IPS-18a (cell line): ENCODE measurements around the gene SPTBN4.
"Not testable (repeated sequence)": the region's sequence is repeated elsewhere in the genome, so short reads cannot be mapped to it uniquely, and the experiment has no call there.

Experiments used
- H3K27ac ChIP-seq: one replicate; pipeline ENCODE4 v1.5.1; 2013; ENCODE audit warnings: low read length
- H3K27me3 ChIP-seq: one replicate; pipeline ENCODE4 v1.6.1; 2013; ENCODE audit warnings: mild to moderate bottlenecking, low read length; ENCODE audit not compliant: control insufficient read depth, insufficient read depth
- H3K36me3 ChIP-seq: one replicate; pipeline ENCODE4 v1.6.1; 2013; ENCODE audit warnings: low read depth, low read length; ENCODE audit not compliant: control insufficient read depth
- H3K4me1 ChIP-seq: one replicate; pipeline ENCODE4 v1.6.1; 2013; ENCODE audit warnings: low read depth, low read length; ENCODE audit not compliant: control insufficient read depth
- H3K4me3 ChIP-seq: one replicate; pipeline ENCODE4 v1.5.1; 2013; ENCODE audit warnings: low read length
- H3K9ac ChIP-seq: one replicate; pipeline ENCODE4 v1.6.1; 2013; ENCODE audit warnings: mild to moderate bottlenecking, low read length, moderate library complexity
- H3K9me3 ChIP-seq: one replicate; pipeline ENCODE4 v1.6.1; 2013; ENCODE audit warnings: low read depth, low read length; ENCODE audit not compliant: control insufficient read depth

The SPTBN4 gene

DNA sequence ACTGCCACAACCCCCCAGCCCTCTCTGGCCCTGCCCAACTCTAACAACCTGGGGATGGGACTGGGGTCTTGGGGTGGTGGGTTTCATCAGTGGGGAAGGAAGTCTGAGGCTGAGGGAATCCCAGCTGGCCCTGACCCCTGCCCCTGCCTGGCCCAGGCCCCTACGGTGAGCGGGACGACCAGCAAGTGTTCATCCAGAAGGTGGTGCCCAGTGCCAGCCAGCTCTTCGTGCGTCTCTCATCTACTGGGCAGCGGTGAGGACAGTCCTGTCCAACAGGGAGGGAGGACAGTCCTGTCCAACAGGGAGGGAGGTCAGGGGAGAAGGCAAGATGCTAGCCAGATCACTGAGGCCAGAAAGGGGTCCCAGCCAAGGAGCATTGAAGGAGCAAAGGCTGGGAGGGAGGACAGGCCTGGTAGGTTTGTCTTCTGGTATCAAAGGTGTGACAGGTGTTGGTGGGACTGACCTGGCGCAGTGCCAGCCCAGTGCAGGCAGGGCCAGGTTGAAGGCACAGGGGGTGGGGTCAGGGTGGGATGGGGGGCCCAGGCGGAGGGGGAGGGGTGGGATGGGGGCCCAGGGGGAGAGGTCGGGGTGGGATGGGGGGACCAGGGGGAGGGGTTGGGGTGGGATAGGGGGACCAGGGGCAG is 122.2 kb downstream of the SPTBN4 start:
- H3K4me3 ChIP-seq: no peak overlapping the region
- H3K9ac ChIP-seq: no peak overlapping the region
- H3K27ac ChIP-seq: no peak overlapping the region
- peaks cover 11% of the 10 kb centered on the region for H3K36me3 ChIP-seq
- H3K27me3 ChIP-seq: no peaks in the 10 kb centered on the region
- H3K4me1 ChIP-seq: no peaks in the 10 kb centered on the region
- H3K9me3 ChIP-seq: no peaks in the 10 kb centered on the region

DNA sequence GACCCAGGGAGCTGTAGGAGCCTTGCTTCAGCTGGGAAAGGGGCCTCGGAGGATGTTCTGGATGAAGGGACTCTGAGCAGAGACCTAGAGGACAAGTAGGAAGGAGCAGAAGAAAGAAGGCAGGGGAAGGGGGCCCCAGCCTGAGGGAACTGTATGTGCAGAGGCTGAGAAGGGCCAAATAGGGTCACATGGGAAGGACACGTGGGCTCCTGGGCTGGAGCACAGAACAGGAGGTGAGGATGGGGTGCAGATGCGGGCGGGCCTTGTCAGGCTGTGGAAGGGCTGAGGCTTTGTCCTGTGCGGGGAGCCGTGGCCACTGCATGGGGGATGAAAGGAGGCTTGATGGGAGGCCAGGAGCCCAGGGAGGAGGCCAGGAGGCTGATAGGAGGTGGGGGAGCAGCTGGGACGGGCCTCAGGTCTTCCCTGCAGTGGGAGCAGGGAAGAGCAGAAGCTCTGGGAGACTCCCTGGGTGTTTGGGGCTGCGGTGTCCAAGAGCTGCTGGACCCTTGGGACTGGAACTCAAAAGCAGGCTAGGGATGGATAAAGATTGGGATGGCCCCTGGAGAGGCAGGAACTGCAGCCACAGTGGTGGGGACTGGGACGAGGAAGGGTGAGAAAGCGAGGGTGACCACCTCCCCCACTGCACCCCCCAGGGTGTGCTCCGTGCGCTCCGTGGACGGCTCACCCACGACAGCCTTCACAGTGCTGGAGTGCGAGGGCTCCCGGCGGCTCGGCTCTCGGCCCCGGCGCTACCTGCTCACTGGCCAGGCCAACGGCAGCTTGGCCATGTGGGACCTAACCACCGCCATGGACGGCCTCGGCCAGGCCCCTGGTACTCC is 123.0 kb downstream of the SPTBN4 start:
- Histone ChIP-seq H3K9me3 (no peaks in the 10 kb centered on the region), H3K4me1 (no peaks in the 10 kb centered on the region), H3K4me3 (no peak overlapping the region), H3K27ac (no peak overlapping the region), H3K27me3 (no peaks in the 10 kb centered on the region), H3K36me3 (peaks cover 5% of the 10 kb centered on the region), H3K9ac (no peak overlapping the region)

DNA sequence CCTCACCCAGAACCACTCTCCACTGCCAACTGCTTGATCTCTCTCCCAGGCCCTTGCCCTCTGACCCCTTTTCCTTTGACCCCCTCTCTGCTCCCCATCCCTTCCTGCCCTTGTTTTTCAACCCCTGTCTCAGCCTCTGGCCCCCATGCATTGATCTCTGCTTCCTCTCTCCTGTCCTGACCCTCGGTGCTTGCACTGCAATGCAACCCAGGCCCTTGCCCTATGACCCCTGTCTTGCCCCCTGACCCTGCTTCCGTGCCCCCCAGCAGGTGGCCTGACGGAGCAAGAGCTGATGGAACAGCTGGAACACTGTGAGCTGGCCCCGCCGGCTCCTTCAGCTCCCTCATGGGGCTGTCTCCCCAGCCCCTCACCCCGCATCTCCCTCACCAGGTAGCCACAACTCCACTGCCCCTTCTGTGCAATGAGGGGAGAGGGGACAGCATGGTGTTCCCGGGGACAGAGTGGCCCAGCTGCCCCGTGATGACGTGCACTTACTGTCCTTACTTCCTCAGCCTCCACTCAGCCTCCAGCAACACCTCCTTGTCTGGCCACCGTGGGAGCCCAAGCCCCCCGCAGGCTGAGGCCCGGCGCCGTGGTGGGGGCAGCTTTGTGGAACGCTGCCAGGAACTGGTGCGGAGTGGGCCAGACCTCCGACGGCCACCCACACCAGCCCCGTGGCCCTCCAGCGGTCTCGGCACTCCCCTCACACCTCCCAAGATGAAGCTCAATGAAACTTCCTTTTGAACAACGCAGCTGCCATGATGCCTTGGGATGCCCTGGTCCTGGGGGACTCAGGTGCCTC is 123.9 kb downstream of the SPTBN4 start:
- no peak overlapping the region for H3K4me3 ChIP-seq
- peaks cover 5% of the 10 kb centered on the region for H3K36me3 ChIP-seq
- H3K27me3 ChIP-seq: no peaks in the 10 kb centered on the region
- no peak overlapping the region for H3K9ac ChIP-seq
- H3K4me1 ChIP-seq: no peaks in the 10 kb centered on the region
- no peak overlapping the region for H3K27ac ChIP-seq
- no peaks in the 10 kb centered on the region for H3K9me3 ChIP-seq

DNA sequence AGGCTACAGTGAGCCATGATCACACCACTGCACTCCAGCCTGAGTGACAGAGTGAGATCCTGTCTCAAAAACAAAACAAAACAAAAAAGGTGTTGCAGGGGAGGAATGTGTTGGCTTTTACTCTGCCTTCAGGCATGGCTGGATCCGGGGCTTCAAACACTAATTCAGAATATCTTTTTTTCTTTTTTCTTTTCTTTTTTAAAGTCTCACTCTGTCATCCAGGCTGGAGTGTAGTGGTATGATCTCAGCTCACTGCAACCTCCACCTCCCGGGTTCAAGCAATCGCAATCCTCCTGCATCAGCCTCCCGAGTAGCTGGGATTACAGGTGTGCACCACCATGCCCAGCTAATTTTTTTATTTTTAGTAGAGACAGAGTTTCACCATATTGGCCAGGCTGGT is 124.9 kb downstream of the SPTBN4 start:
- H3K27ac ChIP-seq, H3K9ac ChIP-seq, H3K36me3 ChIP-seq, H3K9me3 ChIP-seq, H3K4me1 ChIP-seq, H3K27me3 ChIP-seq, H3K4me3 ChIP-seq: not testable (repeated sequence)

DNA sequence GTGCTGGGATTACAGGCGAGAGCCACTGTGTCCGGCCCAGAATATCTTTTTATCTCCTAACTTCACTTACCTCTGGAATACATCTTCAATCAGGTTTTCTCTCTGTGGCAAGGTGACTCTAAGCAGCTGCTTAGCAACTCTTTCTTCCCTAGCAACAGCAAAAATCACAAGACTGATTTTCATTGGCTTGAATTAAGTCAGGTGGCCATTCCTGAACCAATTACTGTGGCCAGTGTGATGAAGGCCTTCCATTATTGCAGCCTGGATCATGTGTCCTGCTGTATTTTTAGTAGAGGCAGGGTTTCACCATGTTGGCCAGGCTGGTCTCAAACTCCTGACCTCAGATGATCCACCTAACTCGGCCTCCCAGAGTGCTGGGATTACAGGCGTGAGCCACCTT is 125.4 kb downstream of the SPTBN4 start:
- Histone ChIP-seq H3K9ac (no peak overlapping the region), H3K4me3 (no peak overlapping the region), H3K4me1 (no peaks in the 10 kb centered on the region), H3K27ac (no peak overlapping the region), H3K36me3 (peaks cover 5% of the 10 kb centered on the region), H3K9me3 (no peaks in the 10 kb centered on the region), H3K27me3 (peaks cover 9% of the 10 kb centered on the region)

DNA sequence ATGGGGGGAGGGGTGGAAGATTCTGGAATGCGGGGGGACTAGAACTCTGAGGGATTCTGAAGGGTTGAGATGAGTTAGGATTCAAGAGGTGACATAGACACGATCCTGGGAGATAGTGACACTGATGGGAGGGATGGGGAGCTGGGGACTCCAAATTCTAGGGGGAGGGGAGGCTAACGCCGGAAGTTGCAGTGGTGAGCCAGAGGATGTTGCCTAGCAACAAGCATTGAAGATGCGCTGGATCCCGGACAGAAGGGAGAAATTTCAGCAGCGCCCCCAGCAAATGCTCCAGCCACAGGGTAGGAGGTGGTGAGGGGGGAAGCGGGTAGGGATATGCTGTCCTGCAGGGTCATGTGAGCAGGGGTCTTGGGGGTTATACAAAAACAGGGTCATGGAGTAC is 127.5 kb downstream of the SPTBN4 start:
- Histone ChIP-seq H3K4me3 (no peak overlapping the region), H3K9ac (no peak overlapping the region), H3K27ac (no peak overlapping the region), H3K27me3 (peaks cover 22% of the 10 kb centered on the region), H3K9me3 (no peaks in the 10 kb centered on the region), H3K4me1 (peaks cover 6% of the 10 kb centered on the region), H3K36me3 (no peaks in the 10 kb centered on the region)

DNA sequence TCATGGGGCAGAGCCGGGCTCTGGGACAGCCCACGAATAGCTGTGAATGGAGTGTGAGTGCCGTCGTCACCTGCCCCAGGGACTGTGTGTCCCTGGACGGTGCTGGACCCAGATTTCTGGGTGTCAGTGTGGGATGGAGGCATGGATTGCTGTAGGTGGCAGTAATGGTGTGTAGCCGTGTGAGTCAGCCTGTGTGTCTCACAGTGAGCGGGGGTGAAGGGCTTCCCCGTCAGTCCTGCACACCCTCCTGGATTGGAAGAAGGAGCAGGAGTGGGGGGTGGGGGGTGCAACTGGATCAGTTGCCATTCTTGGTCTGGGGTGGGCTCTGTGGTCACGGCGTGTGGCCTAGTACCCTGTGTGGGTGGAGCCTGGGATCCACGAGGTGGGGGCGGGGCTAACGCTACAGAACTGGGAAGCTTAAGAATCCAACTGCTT is 127.9 kb downstream of the SPTBN4 start:
- H3K27ac ChIP-seq: no peak overlapping the region
- no peaks in the 10 kb centered on the region for H3K36me3 ChIP-seq
- no peak overlapping the region for H3K9ac ChIP-seq
- H3K4me1 ChIP-seq: peaks cover 6% of the 10 kb centered on the region
- peaks cover 26% of the 10 kb centered on the region for H3K27me3 ChIP-seq
- no peak overlapping the region for H3K4me3 ChIP-seq
- no peaks in the 10 kb centered on the region for H3K9me3 ChIP-seq

DNA sequence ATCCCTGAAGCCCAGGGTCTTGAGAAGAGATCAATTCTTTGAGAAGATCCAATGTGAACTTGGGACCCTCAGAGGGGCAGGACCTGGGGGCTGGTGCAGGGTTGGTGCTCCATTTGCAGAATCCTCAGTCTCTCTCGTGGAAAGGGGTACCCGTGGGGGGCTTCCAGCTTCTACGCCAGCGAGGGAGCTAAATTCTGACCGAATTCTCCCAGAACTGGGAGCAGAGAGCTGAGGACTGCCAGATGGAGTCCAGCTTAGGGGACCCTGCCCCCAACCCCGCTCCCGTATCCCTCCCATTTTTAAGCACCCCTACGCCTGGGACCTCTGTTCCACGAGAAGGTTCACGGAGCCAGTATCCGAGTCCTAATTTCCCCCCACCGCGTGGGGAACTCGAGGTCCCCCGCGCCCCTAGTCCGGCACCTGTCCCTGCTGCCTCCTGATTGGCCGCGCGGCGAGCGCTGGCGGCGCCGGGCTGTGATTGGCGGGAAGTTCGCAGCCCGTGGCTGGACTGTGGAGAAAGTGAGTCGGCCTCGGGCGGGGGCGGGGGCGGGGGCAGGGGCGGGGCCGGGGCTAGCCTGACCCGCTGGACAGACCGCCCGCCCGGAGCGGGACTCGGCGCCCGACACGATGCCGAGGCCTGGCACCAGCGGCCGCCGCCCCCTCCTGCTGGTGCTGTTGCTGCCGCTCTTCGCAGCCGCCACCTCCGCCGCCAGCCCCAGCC is 130.0 kb downstream of the SPTBN4 start:
- Histone ChIP-seq H3K27me3 (peaks cover 46% of the 10 kb centered on the region), H3K9me3 (no peaks in the 10 kb centered on the region), H3K4me1 (peaks cover 6% of the 10 kb centered on the region), H3K36me3 (no peaks in the 10 kb centered on the region), H3K4me3 (peak overlapping the region; percentile 59), H3K9ac (no peak overlapping the region), H3K27ac (no peak overlapping the region)

DNA sequence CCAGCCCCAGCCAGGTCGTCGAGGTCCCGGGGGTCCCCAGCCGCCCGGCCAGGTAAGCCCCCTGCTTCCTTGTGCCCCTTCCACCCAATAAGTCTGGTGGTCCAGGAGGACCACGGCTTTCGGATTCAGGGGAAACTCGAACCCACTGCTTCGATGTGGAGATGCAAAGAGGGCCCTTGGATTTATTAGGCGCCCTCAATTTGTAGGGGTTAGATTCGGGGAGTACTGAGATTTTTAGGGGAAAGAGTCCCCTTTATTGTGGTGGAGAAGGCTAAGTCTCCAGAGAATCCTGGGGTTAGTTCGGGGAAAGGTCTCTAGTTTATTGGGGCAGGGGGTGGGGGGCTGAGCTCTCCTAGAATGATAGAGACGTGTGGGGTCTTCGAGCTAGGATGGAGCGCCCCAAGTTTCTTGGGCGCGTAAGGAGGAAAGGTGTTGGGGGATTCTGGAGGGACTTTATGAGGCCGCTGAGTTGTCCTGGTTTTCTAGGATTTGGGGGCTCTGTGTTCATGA is 130.6 kb downstream of the SPTBN4 start:
- no peak overlapping the region for H3K27ac ChIP-seq
- H3K9me3 ChIP-seq: no peaks in the 10 kb centered on the region
- H3K27me3 ChIP-seq: peaks cover 52% of the 10 kb centered on the region
- no peaks in the 10 kb centered on the region for H3K36me3 ChIP-seq
- H3K9ac ChIP-seq: no peak overlapping the region
- peaks cover 6% of the 10 kb centered on the region for H3K4me1 ChIP-seq
- peak overlapping the region; percentile 59 for H3K4me3 ChIP-seq

DNA sequence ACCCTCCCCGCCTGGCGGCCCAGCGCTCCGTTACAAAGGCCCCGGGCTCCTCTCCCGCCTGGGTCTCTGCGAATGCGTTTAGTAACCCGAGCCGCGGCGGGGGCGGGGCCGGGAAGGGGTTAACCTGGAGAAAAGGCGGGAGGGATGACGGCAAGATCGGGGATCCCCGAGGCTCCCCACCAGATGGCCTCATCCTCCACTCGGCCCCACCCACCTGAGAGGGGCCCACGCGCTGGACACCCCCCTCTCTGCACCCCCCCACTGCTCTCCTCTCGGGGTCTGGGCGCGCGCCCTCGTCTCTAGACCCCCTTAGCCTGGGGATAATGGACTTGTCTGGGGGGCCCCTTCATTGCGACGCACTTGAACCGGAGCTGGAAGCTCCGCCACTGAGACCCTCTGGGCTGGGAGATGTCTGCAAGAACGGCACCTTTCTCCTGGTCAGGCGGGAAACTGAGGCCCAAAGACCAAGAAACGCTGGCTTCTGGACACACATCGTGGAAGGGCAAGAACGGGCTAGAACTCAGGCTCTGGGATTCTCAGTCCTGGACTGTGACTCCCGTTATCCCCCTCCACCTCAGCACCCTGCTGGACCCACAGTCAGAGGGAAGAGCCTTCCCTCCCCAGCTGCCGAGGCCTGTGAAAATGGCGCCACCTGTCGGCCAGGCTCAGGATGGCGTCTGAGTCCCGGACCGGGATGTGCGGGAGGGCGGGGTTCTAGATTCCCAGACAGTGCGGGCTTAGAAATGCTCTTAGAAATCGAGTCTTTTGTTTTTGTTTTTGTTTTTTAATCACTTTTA is 131.5 kb downstream of the SPTBN4 start:
- no peak overlapping the region for H3K27ac ChIP-seq
- H3K9ac ChIP-seq: peak overlapping the region; percentile 6
- H3K4me3 ChIP-seq: peak overlapping the region; percentile 73
- H3K9me3 ChIP-seq: no peaks in the 10 kb centered on the region
- peaks cover 61% of the 10 kb centered on the region for H3K27me3 ChIP-seq
- peaks cover 13% of the 10 kb centered on the region for H3K4me1 ChIP-seq
- no peaks in the 10 kb centered on the region for H3K36me3 ChIP-seq
